Pancreas (tissue), 10 donors: Measurements from ENCODE around the gene SCARB1. TPM values are rescaled to one million over a fixed set of nuclear protein-coding genes. Genes with fewer than 3 reads are reported as not detected.
A peak's percentile ranks its signal among the peaks of the same experiment; 100 is the strongest.

ENCODE experiments used
- ATAC-seq, 4 donors: fragments of 200-7000 bp; cut with Tn5 transposase; one replicate each; pipeline versions ENCODE4 v1.8.0 to v1.9.1; 2020; ENCODE audit warnings: mild to moderate bottlenecking in 4 of 4, moderate library complexity in 4 of 4
- DNase-seq, 6 donors: peaks; one replicate each; pipeline ENCODE4 v3.0.0-alpha.2; 2020
- FAIRE-seq: peaks from 2 replicates; lab custom pipeline; 2012; peaks lifted over from hg19 to GRCh38; lab: Jason Lieb, UNC
- H3K27ac ChIP-seq, 4 donors: fragments of 200-600 bp; sonication (generic); 1 replicate in 3 of 4; 2 replicates in 1 of 4; pipeline versions ENCODE4 v1.5.0 to v1.8.0; 2020
- H3K27me3 ChIP-seq, 4 donors: fragments of 200-600 bp; one replicate each; pipeline ENCODE4 v1.8.0; 2021
- H3K36me3 ChIP-seq, 3 donors: fragments of 200-600 bp; sonication (generic) in 1 of 3; one replicate each; pipeline versions ENCODE4 v1.5.0 to v1.8.0; 2020 to 2021
- H3K4me1 ChIP-seq, 3 donors: fragments of 200-600 bp; one replicate each; pipeline ENCODE4 v1.8.0; 2021
- H3K4me3 ChIP-seq, 4 donors: fragments of 200-600 bp; sonication (generic) in 2 of 4; one replicate each; pipeline versions ENCODE4 v1.5.0 to v1.8.0; 2020 to 2021
- H3K9me3 ChIP-seq, 4 donors: fragments of 200-600 bp; one replicate each; pipeline ENCODE4 v1.8.0; 2021
- CTCF ChIP-seq, 4 donors: fragments of 200-600 bp; sonication (generic) in 3 of 4; IDR thresholded peaks; one replicate each; pipeline versions ENCODE4 v1.5.0 to v1.8.0; 2021; ENCODE audit warnings: antibody characterized with exemption in 4 of 4
- WGBS, 2 donors: extraction: QIAGEN DNeasy Blood & Tissue Kit; methylation state at CpG; one replicate each; pipeline ENCODE4 v1.1.7; 2013; 5-methylcytosine and 5-hydroxymethylcytosine counted together
- intact Hi-C, 3 donors: fragments of 100-400 bp; cut with DNase I; formaldehyde crosslinking; loops; one replicate each; pipeline versions ENCODE4 v1.11.1 to v1.14.2; 2022
- polyA plus RNA-seq, 2 donors: library from polyadenylated mRNA; stranded (reverse); fragments of 200-250 nt; gene quantifications; one replicate each; pipeline ENCODE4 v1.2.3, GENCODE V29; 2013
- total RNA-seq, 6 donors: library from RNA; stranded (reverse); fragmentation: NEBNext Ultra II Directional in 4 of 6; extraction: Animal tissue kit (Norgen Biotek cat#: 25700) in 4 of 6; gene quantifications; one replicate each; pipeline versions ENCODE4 v1.2.1 to v1.2.4, GENCODE V29; 2021 to 2023
- donor health status: healthy with polysubstance abuse.
- donor health status: DM: no; HTN: no; CAD: no; lungs with moderate emphysema.
- donor health status: DM: no; HTN: no; CAD: no.
- donor health status: control.
- donor health status: control.
- donor health status: Bipolar disorder and iron deficiency.
- donor health status: DM: yes; HTN: yes; CAD: no.
- donor health status: DM: no; HTN: no; CAD: no.
- donor health status: DM: no; HTN: no; CAD: no.
- donor health status: DM: yes; HTN: yes; CAD: no.

SCARB1 gene
- total and polyA plus RNA-seq, 8 donors, result 4.7 to 14.7 (median 9.6) TPM

GRCh38 chr12:124774054-124774461 is 89.6 kb downstream of the SCARB1 start:
- Histone ChIP-seq H3K36me3 (no peaks in the 10 kb centered on the region), H3K4me3 (no peak overlapping the region), H3K9me3 (no peaks in the 10 kb centered on the region), H3K4me1 (no peaks in the 10 kb centered on the region), H3K27ac (no peak overlapping the region), H3K27me3 (no peaks in the 10 kb centered on the region)
- WGBS, 2 donors, result 51 to 54% methylated on average over 12 of the region's 12 CpGs
- no peak for DNase-seq
- no peak for TF ChIP-seq CTCF (IDR thresholded peaks at IDR 0.05)
- intact Hi-C loops, result loop anchor here in 2 of 3 donors (5.0 to 10.0 kb wide), 2 partner anchors 729 to 737 kb away; no protein-coding TSS in a partner anchor
- no peak for FAIRE-seq
- peak in 2 of 4 donors; percentile 3 to 6 for ATAC-seq

- Histone ChIP-seq H3K4me3 (no peak overlapping the region), H3K4me1 (no peaks in the 10 kb centered on the region), H3K27me3 (no peaks in the 10 kb centered on the region), H3K27ac (no peak overlapping the region), H3K9me3 (no peaks in the 10 kb centered on the region), H3K36me3 (no peaks in the 10 kb centered on the region)
- 55 to 63% methylated on average over 26 of the region's 26 CpGs for WGBS, 2 donors
- ATAC-seq (no peak), DNase-seq (peak in 1 of 6 donors; percentile 41), FAIRE-seq (no peak)
- intact Hi-C loops, result loop anchor here in 2 of 3 donors (5.0 to 10.0 kb wide), 2 partner anchors 728 to 735 kb away; no protein-coding TSS in a partner anchor
- TF ChIP-seq CTCF (IDR thresholded peaks at IDR 0.05), result no peak
These were observed 91.1 kb downstream of the SCARB1 start for GRCh38 chr12:124772289-124773170.

GRCh38 chr12:124771462-124772288 is 92.0 kb downstream of the SCARB1 start:
- 16 to 17% methylated on average over 35 of the region's 35 CpGs for WGBS, 2 donors
- no peaks in the 10 kb centered on the region for H3K27me3 ChIP-seq
- no peaks in the 10 kb centered on the region for H3K36me3 ChIP-seq
- H3K4me3 ChIP-seq, result no peak overlapping the region
- peak; percentile 58 to 82 (median 80) for ATAC-seq
- H3K4me1 ChIP-seq, result no peaks in the 10 kb centered on the region
- intact Hi-C loops, result loop anchor here in 2 of 3 donors (5.0 to 10.0 kb wide), 2 partner anchors 727 to 734 kb away; no protein-coding TSS in a partner anchor
- DNase-seq, result peak; percentile 55 to 98 (median 82)
- no peak overlapping the region for H3K27ac ChIP-seq
- no peak for FAIRE-seq
- no peaks in the 10 kb centered on the region for H3K9me3 ChIP-seq
- peak; percentile 90 to 99 (median 95) for TF ChIP-seq CTCF (IDR thresholded peaks at IDR 0.05)

- Histone ChIP-seq H3K4me3 (no peak overlapping the region), H3K36me3 (no peaks in the 10 kb centered on the region), H3K27ac (no peak overlapping the region), H3K9me3 (no peaks in the 10 kb centered on the region), H3K27me3 (no peaks in the 10 kb centered on the region), H3K4me1 (peaks cover 0 to 4% (median 0%) of the 10 kb centered on the region in 3 donors)
- ATAC-seq (no peak), DNase-seq (no peak), FAIRE-seq (no peak)
- TF ChIP-seq CTCF (IDR thresholded peaks at IDR 0.05), result no peak
- intact Hi-C loops, result loop anchor here in 2 of 3 donors (5.0 to 10.0 kb wide), 2 partner anchors 726 to 733 kb away; no protein-coding TSS in a partner anchor
- 78 to 89% methylated on average over 5 of the region's 5 CpGs for WGBS, 2 donors
These were observed 92.9 kb downstream of the SCARB1 start for GRCh38 chr12:124770728-124771127.
